OCI-LY7 (cell line): ENCODE measurements around the gene SCPEP1. TPM values are rescaled to one million over a fixed set of nuclear protein-coding genes. Genes with fewer than 3 reads are reported as not detected.
"Not testable (repeated sequence)": the region's sequence is repeated elsewhere in the genome, so short reads cannot be mapped to it uniquely, and the experiment has no call there.

ENCODE experiments used
- BruUV-seq: library from RNA; stranded (reverse); fragments of 400-500 nt; replicated peaks from 2 replicates; lab custom pipeline; 2021; lab: Mats Ljungman, UMichigan
- CTCF ChIA-PET: fragments of 300-600 bp; sonication (Branson Sonifier 250); formaldehyde crosslinking; loops from one replicate; lab custom pipeline; 2022; ENCODE audit warnings: antibody characterized with exemption; ENCODE audit not compliant: unreplicated experiment; lab: Charles Lee
- POLR2A ChIA-PET: fragments of 300-600 bp; sonication (Branson Sonifier 250); formaldehyde crosslinking; loops from one replicate; lab custom pipeline; 2022; ENCODE audit warnings: antibody characterized with exemption; lab: Charles Lee
- DNase-seq: peaks from one replicate; pipeline ENCODE4 v3.0.0-alpha.2; 2015; ENCODE audit warnings: low spot score
- H2AFZ ChIP-seq: fragments of 200-600 bp; sonication (generic), shearing (Covaris generic); 2 replicates; pipeline ENCODE4 v1.6.1; 2014; ENCODE audit warnings: mild to moderate bottlenecking, antibody characterized with exemption, low read length, moderate library complexity
- H3K27ac ChIP-seq: fragments of 200-600 bp; sonication (generic); 2 replicates; pipeline ENCODE4 v1.5.1; 2014; ENCODE audit warnings: mixed run types, low read depth, mild to moderate bottlenecking, moderate library complexity, low read length, inconsistent platforms; ENCODE audit not compliant: poor library complexity, severe bottlenecking
- H3K36me3 ChIP-seq: fragments of 200-600 bp; sonication (generic); 2 replicates; pipeline ENCODE4 v1.6.1; 2014; ENCODE audit warnings: mild to moderate bottlenecking, antibody characterized with exemption, low read length, moderate library complexity, mixed read lengths; ENCODE audit not compliant: insufficient read depth
- H3K4me1 ChIP-seq: fragments of 200-600 bp; sonication (generic); 2 replicates; pipeline ENCODE4 v1.5.1; 2014; ENCODE audit warnings: mild to moderate bottlenecking, low read length; ENCODE audit not compliant: insufficient read depth, poor library complexity, severe bottlenecking
- H3K4me2 ChIP-seq: fragments of 200-600 bp; sonication (generic); 2 replicates; pipeline ENCODE4 v1.6.1; 2014; ENCODE audit warnings: mild to moderate bottlenecking, low read length
- H3K4me3 ChIP-seq: fragments of 200-600 bp; sonication (generic); 2 replicates; pipeline ENCODE4 v1.5.1; 2014; ENCODE audit warnings: mild to moderate bottlenecking, low read depth, low read length; ENCODE audit not compliant: poor library complexity, severe bottlenecking
- H3K79me2 ChIP-seq: fragments of 200-600 bp; sonication (generic); 2 replicates; pipeline ENCODE4 v1.6.1; 2016; ENCODE audit warnings: low read depth, mild to moderate bottlenecking, low read length, moderate library complexity, mixed read lengths; ENCODE audit not compliant: insufficient read depth
- H3K9me2 ChIP-seq: fragments of 200-600 bp; sonication (generic); 2 replicates; pipeline ENCODE4 v1.6.1; 2016; ENCODE audit warnings: mild to moderate bottlenecking, low read length, mixed read lengths; ENCODE audit not compliant: insufficient read depth
- H3K9me3 ChIP-seq: fragments of 200-600 bp; sonication (generic); 2 replicates; pipeline ENCODE4 v1.6.1; 2014; ENCODE audit warnings: mild to moderate bottlenecking, mixed run types, low read length, mixed read lengths
- H4K20me1 ChIP-seq: fragments of 200-600 bp; sonication (generic); 2 replicates; pipeline ENCODE4 v1.6.1; 2014; ENCODE audit warnings: mild to moderate bottlenecking, antibody characterized with exemption, low read length, moderate library complexity, mixed read lengths; ENCODE audit not compliant: insufficient read depth
- EZH2phosphoT487 ChIP-seq: fragments of 200-600 bp; sonication (generic); IDR thresholded peaks from 2 replicates; pipeline ENCODE4 v1.6.1; 2018; ENCODE audit warnings: low read depth, borderline replicate concordance, mild to moderate bottlenecking, mixed run types, antibody characterized with exemption, low read length, moderate library complexity, mixed read lengths
- intact Hi-C: fragments of 100-400 bp; cut with micrococcal nuclease; formaldehyde crosslinking; loops from one replicate; pipeline ENCODE4 v1.10.0; 2022; ENCODE audit not compliant: unreplicated experiment
- total RNA-seq, 2 experiments: library from RNA; depleted of rRNA in 1 of 2; stranded (reverse); fragments of >200 nt in 1 of 2; shearing (Covaris generic) in 1 of 2; gene quantifications; 2 replicates each; pipeline ENCODE4 v1.2.3, GENCODE V29; 2014 to 2022
- TF ChIP-seq, protein P1 (sequence below): fragments of 200-600 bp; sonication (generic); conservative IDR thresholded peaks from 2 replicates; pipeline ENCODE4 v1.5.1; 2014; ENCODE audit warnings: mild to moderate bottlenecking, antibody characterized with exemption, low read length, moderate library complexity, mixed read lengths

SCPEP1 gene
- total RNA-seq, 2 experiments from 2014 or later, result 43.0 to 48.2 TPM

DNA sequence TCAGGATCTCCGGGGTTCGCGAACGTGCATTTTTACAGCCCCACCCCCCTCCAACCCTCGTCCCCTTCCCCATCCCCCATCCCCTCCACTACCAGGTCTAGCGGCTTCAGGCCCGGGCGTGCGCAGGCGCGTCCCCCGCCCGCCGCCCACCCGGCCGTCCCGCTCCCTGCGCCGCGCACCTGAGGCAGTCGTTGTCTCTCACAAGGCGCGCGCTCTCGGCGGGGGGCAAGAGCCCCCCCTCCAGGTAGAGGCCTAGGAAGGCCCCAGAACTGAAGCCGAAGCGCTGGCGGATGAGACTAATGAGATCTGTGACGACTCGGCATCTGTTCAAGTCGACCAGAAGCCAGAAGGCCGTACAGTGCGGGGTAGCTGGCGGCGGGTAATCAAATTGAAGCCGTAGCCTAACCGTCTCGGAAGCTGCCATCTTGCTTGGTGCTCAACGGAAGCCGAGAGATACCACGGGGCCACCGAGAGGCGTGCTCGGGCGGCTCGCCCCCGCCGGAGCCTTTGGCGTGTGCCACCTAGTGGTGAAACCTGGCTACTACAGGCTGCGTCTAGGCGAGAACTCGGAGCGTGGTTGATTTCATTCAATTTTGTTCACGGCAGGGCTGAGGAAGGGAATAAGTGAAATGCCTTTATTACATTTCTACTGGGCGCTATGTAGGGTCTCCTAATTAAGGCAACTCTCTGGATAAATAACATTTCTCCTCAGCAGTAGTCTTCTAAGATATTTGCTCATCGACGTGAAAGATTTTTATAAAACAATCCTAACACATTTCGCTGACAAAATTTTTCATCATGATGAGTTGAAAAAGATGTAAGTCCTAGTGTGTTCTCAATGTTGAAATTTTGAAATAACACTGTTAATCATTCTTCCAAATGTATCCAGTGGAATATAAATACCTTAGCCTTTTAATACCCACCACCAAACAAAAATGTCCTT lies 17.1 kb upstream of the SCPEP1 start, which contains the start of gene COIL:
COIL (minus strand) TSS at position 455 of the 943 bp plus-strand sequence; CDS start at position 424, 31 bp downstream.
- ChIA-PET POLR2A (no interaction called here), CTCF (no interaction called here)
- Histone ChIP-seq H3K79me2 (peaks cover 39% of the 10 kb centered on the region; the same call in 1 of the 2 replicates), H2AFZ (peak within 1 kb of the TSS; percentile 87), H3K4me2 (peak within 1 kb of the TSS; percentile 61), H3K4me3 (peak within 1 kb of the TSS; percentile 90), H3K9me3 (no peaks in the 10 kb centered on the region), H3K9me2 (no peaks in the 10 kb centered on the region), H3K27ac (peak within 1 kb of the TSS; percentile 89), H3K4me1 (peaks cover 35% of the 10 kb centered on the region), H4K20me1 (no peaks in the 10 kb centered on the region), H3K36me3 (peaks cover 4% of the 10 kb centered on the region)
- TSS peak; percentile 89 for BruUV-seq
- TF ChIP-seq EZH2phosphoT487, result no peak
- TF ChIP-seq, protein P1, sequence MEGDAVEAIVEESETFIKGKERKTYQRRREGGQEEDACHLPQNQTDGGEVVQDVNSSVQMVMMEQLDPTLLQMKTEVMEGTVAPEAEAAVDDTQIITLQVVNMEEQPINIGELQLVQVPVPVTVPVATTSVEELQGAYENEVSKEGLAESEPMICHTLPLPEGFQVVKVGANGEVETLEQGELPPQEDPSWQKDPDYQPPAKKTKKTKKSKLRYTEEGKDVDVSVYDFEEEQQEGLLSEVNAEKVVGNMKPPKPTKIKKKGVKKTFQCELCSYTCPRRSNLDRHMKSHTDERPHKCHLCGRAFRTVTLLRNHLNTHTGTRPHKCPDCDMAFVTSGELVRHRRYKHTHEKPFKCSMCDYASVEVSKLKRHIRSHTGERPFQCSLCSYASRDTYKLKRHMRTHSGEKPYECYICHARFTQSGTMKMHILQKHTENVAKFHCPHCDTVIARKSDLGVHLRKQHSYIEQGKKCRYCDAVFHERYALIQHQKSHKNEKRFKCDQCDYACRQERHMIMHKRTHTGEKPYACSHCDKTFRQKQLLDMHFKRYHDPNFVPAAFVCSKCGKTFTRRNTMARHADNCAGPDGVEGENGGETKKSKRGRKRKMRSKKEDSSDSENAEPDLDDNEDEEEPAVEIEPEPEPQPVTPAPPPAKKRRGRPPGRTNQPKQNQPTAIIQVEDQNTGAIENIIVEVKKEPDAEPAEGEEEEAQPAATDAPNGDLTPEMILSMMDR, result peak; percentile 95
- DNase-seq, result peak; percentile 95
- intact Hi-C loops, result loop anchor here (1.0 to 5.0 kb wide), 2 partner anchors 43 to 126 kb away; partner anchors contain the start of gene AKAP1

DNA sequence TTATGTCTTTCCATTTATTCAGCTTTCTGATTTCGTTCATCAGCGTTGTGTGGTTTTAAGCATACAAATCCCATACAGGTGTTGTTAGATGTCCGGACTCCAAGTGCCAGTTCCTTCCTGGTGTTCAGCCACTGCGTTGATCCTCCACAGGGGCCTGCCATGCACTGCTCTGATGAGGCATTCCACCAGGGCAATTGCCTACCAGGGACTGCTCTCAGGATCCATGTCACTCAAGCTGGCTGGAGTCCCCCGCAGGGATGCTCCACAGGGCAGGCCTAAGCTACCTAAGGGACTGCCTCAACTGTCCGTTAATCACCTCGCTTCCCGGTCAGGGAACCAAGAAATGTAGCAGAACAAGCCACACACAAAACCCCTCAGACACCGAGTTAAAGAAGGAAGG lies 12.7 kb upstream of the SCPEP1 start:
- H3K36me3 ChIP-seq, H3K9me2 ChIP-seq, H3K4me2 ChIP-seq, H3K9me3 ChIP-seq, intact Hi-C loops, H2AFZ ChIP-seq, H3K79me2 ChIP-seq, CTCF ChIA-PET, BruUV-seq, H3K27ac ChIP-seq, POLR2A ChIA-PET, DNase-seq, H4K20me1 ChIP-seq, H3K4me3 ChIP-seq: not testable (repeated sequence)
- H3K4me1 ChIP-seq, result peaks cover 16% of the 10 kb centered on the region

DNA sequence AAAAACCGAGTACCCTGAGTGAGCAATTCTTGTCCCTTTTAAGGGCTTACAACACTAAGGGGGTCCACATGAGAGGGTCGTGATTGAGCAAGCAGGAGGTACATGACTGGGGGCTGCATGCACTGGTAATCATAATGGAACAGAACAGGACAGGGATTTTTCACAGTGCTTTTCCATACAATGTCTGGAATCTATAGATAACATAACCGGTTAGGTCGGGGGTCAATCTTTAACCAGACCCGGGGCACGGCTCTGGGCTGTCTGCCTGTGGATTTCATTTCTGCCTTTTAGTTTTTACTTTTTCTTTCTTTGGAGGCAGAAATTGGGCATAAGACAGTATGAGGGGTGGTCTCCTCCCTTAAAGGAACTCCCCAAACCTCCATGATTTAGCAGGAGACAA lies 12.2 kb upstream of the SCPEP1 start:
- DNase-seq, H3K36me3 ChIP-seq, H3K9me3 ChIP-seq, H3K79me2 ChIP-seq, H3K4me2 ChIP-seq, BruUV-seq, intact Hi-C loops, CTCF ChIA-PET, H3K4me3 ChIP-seq, H4K20me1 ChIP-seq, H2AFZ ChIP-seq, H3K27ac ChIP-seq, H3K9me2 ChIP-seq, POLR2A ChIA-PET: not testable (repeated sequence)
- peaks cover 16% of the 10 kb centered on the region for H3K4me1 ChIP-seq
